ENCODE measurements around the gene PRX. TPM values are rescaled to one million over a fixed set of nuclear protein-coding genes. Genes with fewer than 3 reads are reported as not detected.

The PRX gene
- total and polyA plus RNA-seq, 2 of the 4 experiments (the other 2 are of a cell fraction), result 0.90 to 1.7 TPM

DNA sequence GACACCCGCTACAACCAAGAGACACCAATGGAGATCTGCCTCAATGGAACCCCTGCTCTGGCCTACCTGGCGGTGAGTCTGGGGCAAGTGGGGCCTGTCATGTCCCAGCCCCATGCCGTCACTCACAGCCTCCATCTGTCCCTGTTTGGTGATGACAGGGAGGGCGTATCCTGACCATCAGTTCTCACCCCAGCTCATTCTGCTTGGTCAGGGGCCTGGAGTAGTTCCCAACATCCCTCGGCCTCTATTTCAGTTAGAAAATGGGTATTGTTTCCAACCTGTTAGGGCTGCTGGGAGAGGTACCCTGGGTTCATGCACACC lies 41.4 kb downstream of the PRX start:
- Histone ChIP-seq H2BK15ac (ENCODE audit: low read depth, low read length) (no peak overlapping the region), H3K4me2 (ENCODE audit: low read depth, low read length) (no peak overlapping the region), H3K36me3 (ENCODE audit: control insufficient read depth, insufficient read depth, low read length) (peaks cover 66% of the 10 kb centered on the region), H3K4me1 (ENCODE audit: control insufficient read depth, insufficient read depth, low read length) (peaks cover 3% of the 10 kb centered on the region), H3K27me3 (ENCODE audit: control insufficient read depth, insufficient read depth, low read length) (no peaks in the 10 kb centered on the region), H3K27ac (ENCODE audit: insufficient read depth, low read length) (no peak overlapping the region), H3K14ac (replicated peaks; ENCODE audit: low read depth, low read length) (no peak overlapping the region), H3K23ac (ENCODE audit: low read depth, low read length) (no peak overlapping the region), H3K18ac (ENCODE audit: low read depth, low read length) (no peak overlapping the region), H3K4me3 (ENCODE audit: insufficient read depth, low read depth, low read length) (no peak overlapping the region), H4K20me1 (ENCODE audit: insufficient read depth, low read length) (peaks cover 2% of the 10 kb centered on the region; the same call in 1 of the 2 replicates), H2AFZ (replicated peaks; ENCODE audit: low read length, poor library complexity) (no peak overlapping the region), H2BK120ac (ENCODE audit: low read depth, low read length) (no peak overlapping the region), H3K4ac (ENCODE audit: low read depth, low read length) (no peak overlapping the region), H3K79me1 (ENCODE audit: low read depth in 1 of 2, low read length in 2 of 2) (peaks cover 3 to 16% of the 10 kb centered on the region in 2 experiments; a peak in 3 of 4 replicates), H3K56ac (ENCODE audit: extremely low read depth, insufficient read depth, low read length) (no peak overlapping the region), H4K5ac (ENCODE audit: low read depth, low read length) (no peak overlapping the region), H2AK9ac (replicated peaks; ENCODE audit: low read depth, low read length, poor library complexity) (no peak overlapping the region), H2BK20ac (ENCODE audit: low read depth, low read length) (no peak overlapping the region), H3K9ac (ENCODE audit: low read depth, low read length) (no peak overlapping the region), H3K9me3 (ENCODE audit: control insufficient read depth, insufficient read depth, low read length) (no peaks in the 10 kb centered on the region), H4K91ac (ENCODE audit: insufficient read depth, low read depth, low read length) (no peak overlapping the region), H4K8ac (ENCODE audit: low read depth in 2 of 2, low read length in 2 of 2) (no peak overlapping the region), H3K9me1 (ENCODE audit: insufficient read depth, low read length) (peaks cover 17% of the 10 kb centered on the region), H2AK5ac (ENCODE audit: low read depth, low read length) (no peak overlapping the region), H2BK5ac (ENCODE audit: low read depth, low read length, poor library complexity, severe bottlenecking) (no peak overlapping the region)
- dilution Hi-C loops (cut with HindIII; ENCODE audit: low sequenced_read_pairs, unreplicated experiment), result no loop called here
- CTCF ChIA-PET, result interaction anchor here (0.5 kb wide), 1 partner anchor 49 kb away, joined by 4 read pairs; no protein-coding TSS in a partner anchor
- WGBS, 2 experiments (ENCODE audit: extremely low coverage in 2 of 2, insufficient read length in 1 of 2), result 100% methylated on average over 2 of the region's 5 CpGs; no CpG with 5 or more reads in 1 of the 2 experiments
- TF ChIP-seq NFE2L2 (IDR thresholded peaks at IDR 0.05; ENCODE audit: low read depth, low read length) (no peak), BHLHE40 (IDR thresholded peaks at IDR 0.05; ENCODE audit: low read depth, low read length) (no peak), RCOR1 (IDR thresholded peaks at IDR 0.05; ENCODE audit: insufficient replicate concordance, low read length) (no peak), MAZ (IDR thresholded peaks at IDR 0.05; ENCODE audit: borderline replicate concordance, low read depth, low read length) (no peak), MAFK (IDR thresholded peaks at IDR 0.05; ENCODE audit: low read depth, low read length) (no peak), CHD1 (IDR thresholded peaks at IDR 0.05; ENCODE audit: low read depth, low read length) (no peak), FOS (IDR thresholded peaks at IDR 0.05; ENCODE audit: low read depth, low read length) (no peak), POLR2A (IDR thresholded peaks at IDR 0.05; ENCODE audit: low read depth, low read length) (no peak), RAD21 (IDR thresholded peaks at IDR 0.05; ENCODE audit: low read length) (no peak), MXI1 (IDR thresholded peaks at IDR 0.05; ENCODE audit: borderline replicate concordance, low read depth, low read length) (no peak)
- TF ChIP-seq, protein P1, sequence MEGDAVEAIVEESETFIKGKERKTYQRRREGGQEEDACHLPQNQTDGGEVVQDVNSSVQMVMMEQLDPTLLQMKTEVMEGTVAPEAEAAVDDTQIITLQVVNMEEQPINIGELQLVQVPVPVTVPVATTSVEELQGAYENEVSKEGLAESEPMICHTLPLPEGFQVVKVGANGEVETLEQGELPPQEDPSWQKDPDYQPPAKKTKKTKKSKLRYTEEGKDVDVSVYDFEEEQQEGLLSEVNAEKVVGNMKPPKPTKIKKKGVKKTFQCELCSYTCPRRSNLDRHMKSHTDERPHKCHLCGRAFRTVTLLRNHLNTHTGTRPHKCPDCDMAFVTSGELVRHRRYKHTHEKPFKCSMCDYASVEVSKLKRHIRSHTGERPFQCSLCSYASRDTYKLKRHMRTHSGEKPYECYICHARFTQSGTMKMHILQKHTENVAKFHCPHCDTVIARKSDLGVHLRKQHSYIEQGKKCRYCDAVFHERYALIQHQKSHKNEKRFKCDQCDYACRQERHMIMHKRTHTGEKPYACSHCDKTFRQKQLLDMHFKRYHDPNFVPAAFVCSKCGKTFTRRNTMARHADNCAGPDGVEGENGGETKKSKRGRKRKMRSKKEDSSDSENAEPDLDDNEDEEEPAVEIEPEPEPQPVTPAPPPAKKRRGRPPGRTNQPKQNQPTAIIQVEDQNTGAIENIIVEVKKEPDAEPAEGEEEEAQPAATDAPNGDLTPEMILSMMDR (conservative IDR thresholded peaks at IDR 0.05; ENCODE audit: low read depth, low read length), result no peak
- TF ChIP-seq, protein P2, sequence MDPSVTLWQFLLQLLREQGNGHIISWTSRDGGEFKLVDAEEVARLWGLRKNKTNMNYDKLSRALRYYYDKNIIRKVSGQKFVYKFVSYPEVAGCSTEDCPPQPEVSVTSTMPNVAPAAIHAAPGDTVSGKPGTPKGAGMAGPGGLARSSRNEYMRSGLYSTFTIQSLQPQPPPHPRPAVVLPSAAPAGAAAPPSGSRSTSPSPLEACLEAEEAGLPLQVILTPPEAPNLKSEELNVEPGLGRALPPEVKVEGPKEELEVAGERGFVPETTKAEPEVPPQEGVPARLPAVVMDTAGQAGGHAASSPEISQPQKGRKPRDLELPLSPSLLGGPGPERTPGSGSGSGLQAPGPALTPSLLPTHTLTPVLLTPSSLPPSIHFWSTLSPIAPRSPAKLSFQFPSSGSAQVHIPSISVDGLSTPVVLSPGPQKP (IDR thresholded peaks at IDR 0.05; ENCODE audit: borderline replicate concordance, low read depth, low read length), result no peak
- TF ChIP-seq, protein P3, sequence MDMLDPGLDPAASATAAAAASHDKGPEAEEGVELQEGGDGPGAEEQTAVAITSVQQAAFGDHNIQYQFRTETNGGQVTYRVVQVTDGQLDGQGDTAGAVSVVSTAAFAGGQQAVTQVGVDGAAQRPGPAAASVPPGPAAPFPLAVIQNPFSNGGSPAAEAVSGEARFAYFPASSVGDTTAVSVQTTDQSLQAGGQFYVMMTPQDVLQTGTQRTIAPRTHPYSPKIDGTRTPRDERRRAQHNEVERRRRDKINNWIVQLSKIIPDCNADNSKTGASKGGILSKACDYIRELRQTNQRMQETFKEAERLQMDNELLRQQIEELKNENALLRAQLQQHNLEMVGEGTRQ (IDR thresholded peaks at IDR 0.05; ENCODE audit: low read depth, low read length), result no peak
- BruUV-seq (replicated peaks), result no TSS peak
- POLR2A ChIA-PET (ENCODE audit: unreplicated experiment), result no interaction called here
- no peak for ATAC-seq (ENCODE audit: low read depth)
- intact Hi-C loops (cut with micrococcal nuclease), result no loop called here
- in situ Hi-C loops (cut with MboI; ENCODE audit: low sequenced_read_pairs), result no loop called here
- DNase-seq, result no peak
